ENCODE measurements around the gene PTPRT.
"Not testable (repeated sequence)": the region's sequence is repeated elsewhere in the genome, so short reads cannot be mapped to it uniquely, and the experiment has no call there.

Gene PTPRT

DNA sequence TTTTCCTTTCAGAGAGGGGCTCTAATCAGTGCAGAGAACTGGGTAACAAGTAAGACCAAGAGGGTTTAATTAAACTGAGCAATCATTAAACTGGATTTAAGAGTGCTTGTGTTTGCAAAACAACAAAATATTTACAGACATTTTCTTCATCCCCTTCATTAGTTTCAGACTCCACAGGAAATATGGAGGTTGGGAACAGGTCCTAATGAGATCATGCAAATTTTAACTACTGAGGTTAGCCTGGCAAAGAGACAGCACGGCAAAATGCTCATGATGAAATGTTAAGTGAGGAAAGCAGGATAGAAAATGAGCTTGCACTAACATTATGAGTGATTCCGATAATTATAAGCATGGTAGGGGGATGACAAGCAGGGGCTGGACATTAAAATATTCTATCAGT lies 268.9 kb downstream of the PTPRT start:
- Histone ChIP-seq H3K4me1 (ENCODE audit: insufficient read depth, low read length) (no peaks in the 10 kb centered on the region), H3K27me3 (ENCODE audit: insufficient read depth, low read length) (no peaks in the 10 kb centered on the region), H3K36me3 (ENCODE audit: insufficient read depth, low read length) (no peaks in the 10 kb centered on the region), H2AFZ (ENCODE audit: low read depth, low read length) (no peak overlapping the region), H3K9me3 (ENCODE audit: low read length) (no peaks in the 10 kb centered on the region), H3K4me3 (ENCODE audit: low read length) (no peak overlapping the region)

DNA sequence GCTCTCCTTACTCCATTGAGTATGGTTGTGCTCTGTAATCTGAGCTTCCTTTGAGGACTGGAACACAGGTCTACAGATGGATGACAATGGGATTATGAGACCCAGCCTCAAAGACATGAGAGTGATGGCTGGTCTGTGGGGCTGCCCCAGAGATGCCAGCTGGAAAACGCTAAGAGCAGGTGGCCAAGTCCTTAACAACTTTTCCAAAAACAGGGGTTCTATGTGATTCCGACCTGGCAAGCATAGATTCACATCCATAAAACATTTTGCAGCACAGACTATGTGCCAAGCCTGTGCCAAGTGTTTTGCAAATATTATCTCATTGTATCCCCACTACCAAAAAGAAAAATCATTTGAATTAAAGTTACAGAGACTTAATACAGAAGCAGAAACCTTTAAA lies 270.4 kb downstream of the PTPRT start:
- H3K36me3 ChIP-seq (ENCODE audit: insufficient read depth, low read length), result no peaks in the 10 kb centered on the region
- H3K9me3 ChIP-seq (ENCODE audit: low read length), result no peaks in the 10 kb centered on the region
- no peak overlapping the region for H3K4me3 ChIP-seq (ENCODE audit: low read length)
- H2AFZ ChIP-seq (ENCODE audit: low read depth, low read length), result no peak overlapping the region
- no peaks in the 10 kb centered on the region for H3K27me3 ChIP-seq (ENCODE audit: insufficient read depth, low read length)
- H3K4me1 ChIP-seq (ENCODE audit: insufficient read depth, low read length), result no peaks in the 10 kb centered on the region

DNA sequence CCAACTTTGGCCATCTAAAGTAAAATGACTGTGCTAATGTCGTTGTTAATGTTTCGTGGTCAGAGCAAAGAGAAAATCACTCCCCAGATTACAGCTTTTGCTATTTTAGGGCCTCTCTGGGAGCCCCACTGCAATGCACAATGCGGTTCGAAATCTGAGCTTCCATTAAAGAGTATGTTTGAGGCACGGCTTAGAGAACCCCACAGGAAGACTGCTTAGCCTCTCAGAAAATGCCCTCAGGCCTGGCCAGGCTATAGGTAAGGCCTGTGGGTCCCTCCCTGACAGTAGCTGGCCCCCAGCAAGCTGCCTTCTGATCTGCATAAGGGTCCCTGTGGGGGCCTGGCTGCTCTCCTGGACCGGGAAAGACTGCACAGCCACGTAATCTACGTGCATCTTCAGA lies 274.6 kb downstream of the PTPRT start:
- no peaks in the 10 kb centered on the region for H3K36me3 ChIP-seq (ENCODE audit: insufficient read depth, low read length)
- no peak overlapping the region for H3K4me3 ChIP-seq (ENCODE audit: low read length)
- H3K9me3 ChIP-seq (ENCODE audit: low read length), result no peaks in the 10 kb centered on the region
- H2AFZ ChIP-seq (ENCODE audit: low read depth, low read length), result no peak overlapping the region
- H3K4me1 ChIP-seq (ENCODE audit: insufficient read depth, low read length), result no peaks in the 10 kb centered on the region
- H3K27me3 ChIP-seq (ENCODE audit: insufficient read depth, low read length), result no peaks in the 10 kb centered on the region

DNA sequence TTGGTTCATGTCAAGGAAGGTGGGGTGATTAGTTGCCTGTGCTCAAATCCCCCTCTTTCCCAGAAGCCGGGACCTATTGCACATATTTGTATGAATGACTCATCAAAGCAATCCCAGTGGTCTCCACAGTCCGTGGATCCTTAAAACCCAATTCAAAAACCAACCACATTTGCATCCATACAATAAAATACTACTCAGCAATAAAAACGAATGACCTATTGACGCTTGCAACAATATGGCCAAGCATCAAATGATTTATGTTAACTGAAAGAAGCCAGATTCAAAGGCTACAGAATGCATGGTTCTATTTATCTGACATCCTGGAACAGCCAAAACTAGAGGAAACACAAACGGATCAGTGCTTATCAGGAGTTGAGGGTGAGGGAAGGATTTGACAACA lies 275.4 kb downstream of the PTPRT start:
- no peaks in the 10 kb centered on the region for H3K27me3 ChIP-seq (ENCODE audit: insufficient read depth, low read length)
- H3K4me3 ChIP-seq (ENCODE audit: low read length), result no peak overlapping the region
- H3K4me1 ChIP-seq (ENCODE audit: insufficient read depth, low read length), result no peaks in the 10 kb centered on the region

DNA sequence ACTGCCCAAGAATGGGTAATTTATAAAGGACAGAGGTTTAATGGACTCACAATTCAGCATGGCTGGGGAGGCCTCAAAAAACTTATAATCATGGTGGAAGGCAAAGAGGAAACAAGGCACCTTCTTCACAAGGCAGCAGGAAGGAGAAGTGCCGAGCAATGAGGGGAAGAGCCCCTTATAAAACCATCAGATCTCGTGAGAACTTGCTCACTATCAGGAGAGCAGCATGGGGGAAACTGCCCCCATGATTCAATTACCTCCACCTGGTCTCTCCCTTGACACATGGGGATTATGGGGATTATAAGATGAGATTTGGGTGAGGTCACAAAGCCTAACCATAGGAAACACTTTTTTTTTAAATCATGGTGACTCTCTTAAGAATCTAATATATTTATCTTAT lies 278.9 kb downstream of the PTPRT start:
- H2AFZ ChIP-seq (ENCODE audit: low read depth, low read length); H3K36me3 ChIP-seq (ENCODE audit: insufficient read depth, low read length); H3K27me3 ChIP-seq (ENCODE audit: insufficient read depth, low read length); H3K9me3 ChIP-seq (ENCODE audit: low read length); H3K4me3 ChIP-seq (ENCODE audit: low read length); H3K4me1 ChIP-seq (ENCODE audit: insufficient read depth, low read length): not testable (repeated sequence)

More for the DNA sequence above, 275.4 kb downstream of the PTPRT start:
- Histone ChIP-seq H3K9me3 (ENCODE audit: low read length) (no peaks in the 10 kb centered on the region), H3K36me3 (ENCODE audit: insufficient read depth, low read length) (no peaks in the 10 kb centered on the region), H2AFZ (ENCODE audit: low read depth, low read length) (no peak overlapping the region)

DNA sequence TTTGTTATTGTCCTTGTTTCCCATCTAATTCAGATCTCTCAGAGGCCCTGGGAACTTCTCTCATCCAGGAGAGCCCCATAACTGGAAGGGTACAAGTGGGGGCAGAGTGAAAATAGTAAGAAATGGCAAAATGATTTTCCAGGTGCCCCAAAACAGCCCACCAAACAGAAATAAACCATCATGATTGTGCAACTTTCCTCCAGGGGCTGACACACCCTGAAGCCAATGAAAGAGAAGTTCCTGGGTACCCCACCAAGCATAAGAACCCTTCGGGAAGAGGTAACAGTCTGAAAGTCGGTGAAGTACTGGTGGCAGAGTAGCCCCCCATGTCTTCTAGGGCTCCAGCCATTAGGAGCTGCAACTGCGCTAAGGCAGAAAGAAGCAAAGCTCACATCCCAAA lies 282.0 kb downstream of the PTPRT start:
- no peak overlapping the region for H2AFZ ChIP-seq (ENCODE audit: low read depth, low read length)
- no peaks in the 10 kb centered on the region for H3K27me3 ChIP-seq (ENCODE audit: insufficient read depth, low read length)
- H3K4me3 ChIP-seq (ENCODE audit: low read length), result no peak overlapping the region
- H3K9me3 ChIP-seq (ENCODE audit: low read length), result no peaks in the 10 kb centered on the region
- no peaks in the 10 kb centered on the region for H3K4me1 ChIP-seq (ENCODE audit: insufficient read depth, low read length)
- no peaks in the 10 kb centered on the region for H3K36me3 ChIP-seq (ENCODE audit: insufficient read depth, low read length)

DNA sequence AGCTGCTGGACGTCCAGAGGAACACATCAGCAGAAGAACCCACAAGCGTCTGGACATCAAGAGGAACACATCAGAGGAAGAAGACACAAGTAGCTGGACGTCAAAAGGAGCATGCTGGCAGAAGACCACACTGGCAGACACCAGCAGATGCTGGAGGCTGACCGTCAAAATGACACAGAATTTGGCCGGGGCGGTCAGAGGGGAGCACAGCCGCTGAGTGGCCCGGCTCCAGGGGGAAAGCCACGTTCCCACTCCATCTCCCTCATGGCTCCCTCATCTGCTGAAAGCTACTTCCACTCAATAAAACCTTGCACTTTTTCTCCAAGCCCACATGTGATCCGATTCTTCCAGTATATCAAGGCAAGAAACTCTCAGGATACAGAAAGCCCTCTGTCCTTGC lies 283.6 kb downstream of the PTPRT start:
- H3K36me3 ChIP-seq (ENCODE audit: insufficient read depth, low read length), result no peaks in the 10 kb centered on the region
- no peaks in the 10 kb centered on the region for H3K4me1 ChIP-seq (ENCODE audit: insufficient read depth, low read length)
- no peak overlapping the region for H3K4me3 ChIP-seq (ENCODE audit: low read length)
- H3K27me3 ChIP-seq (ENCODE audit: insufficient read depth, low read length), result no peaks in the 10 kb centered on the region
- no peaks in the 10 kb centered on the region for H3K9me3 ChIP-seq (ENCODE audit: low read length)
- H2AFZ ChIP-seq (ENCODE audit: low read depth, low read length), result no peak overlapping the region

DNA sequence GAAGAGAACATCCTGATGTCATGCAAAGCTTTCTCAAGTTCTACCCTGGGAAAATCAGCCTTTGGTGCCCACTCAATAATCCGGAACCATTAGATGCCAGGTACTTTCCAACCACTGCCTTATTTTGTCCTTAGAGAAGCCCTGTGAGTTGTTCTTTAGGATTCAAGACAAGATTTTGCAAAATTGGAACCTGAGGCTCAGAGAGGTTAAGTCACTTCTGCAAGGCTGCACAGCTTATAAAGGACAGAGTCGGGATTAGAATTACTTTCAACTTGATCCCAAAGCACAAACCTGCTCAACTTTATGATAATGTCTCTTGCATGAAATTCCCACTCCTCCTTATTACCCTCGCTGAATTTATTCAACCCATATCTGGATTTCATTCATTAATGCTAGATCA lies 287.2 kb downstream of the PTPRT start:
- Histone ChIP-seq H3K9me3 (ENCODE audit: low read length) (no peaks in the 10 kb centered on the region), H3K27me3 (ENCODE audit: insufficient read depth, low read length) (no peaks in the 10 kb centered on the region), H2AFZ (ENCODE audit: low read depth, low read length) (no peak overlapping the region), H3K36me3 (ENCODE audit: insufficient read depth, low read length) (no peaks in the 10 kb centered on the region), H3K4me3 (ENCODE audit: low read length) (no peak overlapping the region), H3K4me1 (ENCODE audit: insufficient read depth, low read length) (no peaks in the 10 kb centered on the region)

DNA sequence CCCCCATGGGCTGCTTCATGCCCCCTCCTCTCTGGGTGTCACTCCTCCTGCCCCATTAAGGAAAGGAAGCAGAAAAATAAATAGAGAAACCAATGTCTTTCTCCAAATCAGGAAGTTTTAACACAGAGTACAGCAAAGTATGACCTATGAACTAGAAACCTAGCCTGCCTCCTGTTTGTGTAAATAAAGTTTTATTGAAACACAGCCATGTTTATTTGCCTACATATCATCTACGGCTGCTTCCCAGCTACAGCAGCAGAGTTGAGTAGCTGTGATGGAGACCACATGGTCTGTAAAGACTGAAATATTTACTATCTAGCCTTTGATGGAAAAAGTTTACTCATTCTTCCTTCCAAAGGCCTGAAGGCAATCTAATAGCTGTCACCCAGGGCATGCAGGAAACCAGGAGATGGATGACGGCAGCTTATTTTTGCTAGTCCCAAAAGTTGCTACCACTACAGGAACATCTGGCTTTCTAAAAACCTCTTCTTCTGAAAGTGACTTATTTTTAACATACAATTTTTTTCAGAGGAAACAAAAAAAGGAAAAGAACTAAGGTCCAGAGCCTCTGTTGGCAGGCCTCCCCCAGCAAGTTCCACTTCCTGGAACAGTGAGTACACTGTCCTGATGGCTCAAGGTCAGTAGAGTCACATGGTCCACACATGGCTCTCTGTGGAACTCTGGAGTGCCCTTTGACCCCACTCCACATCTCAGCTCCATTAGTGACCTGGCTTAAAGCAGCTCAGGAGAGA lies 287.8 kb downstream of the PTPRT start:
- Histone ChIP-seq H3K36me3 (ENCODE audit: insufficient read depth, low read length) (no peaks in the 10 kb centered on the region), H3K4me1 (ENCODE audit: insufficient read depth, low read length) (no peaks in the 10 kb centered on the region), H3K4me3 (ENCODE audit: low read length) (no peak overlapping the region), H3K27me3 (ENCODE audit: insufficient read depth, low read length) (no peaks in the 10 kb centered on the region), H3K9me3 (ENCODE audit: low read length) (no peaks in the 10 kb centered on the region), H2AFZ (ENCODE audit: low read depth, low read length) (no peak overlapping the region)

DNA sequence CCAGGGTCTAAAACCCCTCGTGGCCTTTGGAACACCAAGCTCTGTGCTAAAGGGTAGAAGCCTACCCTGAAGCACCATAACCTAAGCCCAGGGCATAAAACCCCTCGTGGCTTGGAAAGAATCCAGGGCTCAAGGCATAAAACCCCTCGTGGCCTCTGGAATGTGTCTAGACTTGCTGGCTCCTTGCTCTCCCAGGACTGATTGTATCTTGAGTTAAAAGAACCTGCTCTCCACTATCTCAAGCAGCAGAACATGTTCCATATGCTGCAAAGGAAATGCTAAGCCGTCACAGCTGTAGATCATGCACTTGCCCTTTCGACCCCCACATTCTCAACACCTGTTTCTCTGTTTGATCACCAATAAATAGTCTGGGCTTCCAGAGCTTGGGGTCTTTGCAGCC lies 288.9 kb downstream of the PTPRT start:
- H3K27me3 ChIP-seq (ENCODE audit: insufficient read depth, low read length), result not testable (repeated sequence)

DNA sequence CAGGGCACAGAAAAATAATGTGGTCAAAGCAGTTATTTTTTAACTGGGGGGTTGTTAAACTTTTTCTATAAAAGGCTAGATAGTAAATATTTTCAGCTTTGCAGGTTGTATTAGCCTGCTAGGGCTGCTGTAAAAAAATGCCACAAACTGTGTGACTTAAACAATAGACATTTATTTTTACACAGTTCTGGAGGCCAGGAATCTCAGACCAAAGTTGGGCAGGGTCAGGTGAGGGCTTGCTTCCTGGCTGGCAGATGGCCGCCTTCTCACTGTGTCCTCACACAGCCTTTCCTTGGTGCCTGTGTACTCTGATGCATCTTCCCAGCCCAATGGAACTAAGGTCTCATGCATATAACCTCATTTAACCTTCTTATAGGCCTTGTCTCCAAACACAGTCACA lies 294.7 kb downstream of the PTPRT start:
- no peaks in the 10 kb centered on the region for H3K9me3 ChIP-seq (ENCODE audit: low read length)
- no peaks in the 10 kb centered on the region for H3K36me3 ChIP-seq (ENCODE audit: insufficient read depth, low read length)
- H2AFZ ChIP-seq (ENCODE audit: low read depth, low read length), result no peak overlapping the region
- no peak overlapping the region for H3K4me3 ChIP-seq (ENCODE audit: low read length)
- H3K27me3 ChIP-seq (ENCODE audit: insufficient read depth, low read length), result no peaks in the 10 kb centered on the region
- no peaks in the 10 kb centered on the region for H3K4me1 ChIP-seq (ENCODE audit: insufficient read depth, low read length)

More for the DNA sequence above, 288.9 kb downstream of the PTPRT start:
- H3K4me1 ChIP-seq (ENCODE audit: insufficient read depth, low read length); H3K36me3 ChIP-seq (ENCODE audit: insufficient read depth, low read length); H2AFZ ChIP-seq (ENCODE audit: low read depth, low read length); H3K4me3 ChIP-seq (ENCODE audit: low read length); H3K9me3 ChIP-seq (ENCODE audit: low read length): not testable (repeated sequence)

DNA sequence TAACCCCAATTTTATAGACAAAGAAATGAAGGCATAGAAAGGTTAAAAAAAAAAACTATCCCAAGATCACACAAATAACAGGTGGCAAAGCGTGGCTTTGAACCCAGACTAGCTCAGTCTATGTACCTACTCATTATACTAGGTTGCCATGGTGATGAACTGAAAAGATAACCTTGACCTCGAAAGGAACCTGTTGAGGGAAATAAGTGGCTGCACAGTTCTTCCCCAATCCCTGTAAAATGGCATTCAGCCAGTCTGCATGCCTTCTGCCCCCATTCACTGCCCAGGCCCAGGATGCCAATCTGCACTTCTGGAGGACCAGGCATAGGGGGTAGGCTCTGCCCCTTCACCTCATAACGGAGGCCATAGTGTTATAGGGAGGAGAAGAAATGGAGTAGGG lies 295.2 kb downstream of the PTPRT start:
- Histone ChIP-seq H2AFZ (ENCODE audit: low read depth, low read length) (no peak overlapping the region), H3K36me3 (ENCODE audit: insufficient read depth, low read length) (no peaks in the 10 kb centered on the region), H3K4me3 (ENCODE audit: low read length) (no peak overlapping the region), H3K9me3 (ENCODE audit: low read length) (no peaks in the 10 kb centered on the region), H3K4me1 (ENCODE audit: insufficient read depth, low read length) (no peaks in the 10 kb centered on the region), H3K27me3 (ENCODE audit: insufficient read depth, low read length) (no peaks in the 10 kb centered on the region)

DNA sequence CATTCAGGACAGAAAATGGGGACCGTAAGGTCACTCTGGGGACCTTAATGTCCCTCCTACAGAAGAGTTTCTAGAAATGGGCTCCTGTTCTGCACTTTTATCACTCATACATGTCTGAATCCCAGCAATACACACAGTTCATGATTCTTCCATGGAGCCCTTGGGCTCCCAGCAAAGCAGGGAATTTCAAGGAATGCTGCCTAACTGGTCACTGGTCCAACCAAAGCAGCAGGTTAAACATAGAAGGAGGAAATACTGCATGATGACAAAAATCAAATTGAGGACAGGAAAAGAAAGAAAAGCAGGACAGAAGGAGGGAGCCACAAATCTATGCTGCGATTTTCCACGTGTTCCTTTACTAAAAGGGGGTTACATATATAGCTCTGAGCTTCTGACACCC lies 300.2 kb downstream of the PTPRT start:
- Histone ChIP-seq H3K4me1 (ENCODE audit: insufficient read depth, low read length) (no peaks in the 10 kb centered on the region), H3K27me3 (ENCODE audit: insufficient read depth, low read length) (no peaks in the 10 kb centered on the region), H3K9me3 (ENCODE audit: low read length) (no peaks in the 10 kb centered on the region), H3K4me3 (ENCODE audit: low read length) (no peak overlapping the region), H3K36me3 (ENCODE audit: insufficient read depth, low read length) (no peaks in the 10 kb centered on the region), H2AFZ (ENCODE audit: low read depth, low read length) (no peak overlapping the region)

DNA sequence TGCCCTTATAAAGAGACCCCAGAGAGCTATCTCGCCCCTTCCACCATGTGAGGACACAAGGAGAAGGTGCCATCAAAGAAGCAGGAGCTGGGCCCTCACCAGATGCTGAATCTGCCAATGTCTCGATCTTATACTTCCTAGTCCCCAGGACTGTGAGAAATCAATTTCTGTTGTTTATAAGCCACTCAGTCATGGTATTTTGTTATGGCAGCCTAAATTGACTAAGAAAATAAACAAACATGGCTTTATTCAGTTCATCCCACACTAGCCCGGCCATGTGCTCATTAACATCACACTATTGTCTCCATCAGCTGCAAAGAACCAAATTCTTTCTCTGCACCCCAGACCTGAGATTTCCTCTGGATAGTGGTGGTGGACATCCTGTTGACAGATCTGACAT lies 302.4 kb downstream of the PTPRT start:
- no peak overlapping the region for H3K4me3 ChIP-seq (ENCODE audit: low read length)

More for the DNA sequence above, 302.4 kb downstream of the PTPRT start:
- Histone ChIP-seq H3K9me3 (ENCODE audit: low read length) (no peaks in the 10 kb centered on the region), H3K4me1 (ENCODE audit: insufficient read depth, low read length) (no peaks in the 10 kb centered on the region), H2AFZ (ENCODE audit: low read depth, low read length) (no peak overlapping the region), H3K27me3 (ENCODE audit: insufficient read depth, low read length) (no peaks in the 10 kb centered on the region), H3K36me3 (ENCODE audit: insufficient read depth, low read length) (no peaks in the 10 kb centered on the region)

All from neuron (in vitro differentiated cells).